H9 (cell line): ENCODE data around the gene PPP2R3A. TPM values are rescaled to one million over a fixed set of nuclear protein-coding genes. Genes with fewer than 3 reads are reported as not detected.
A peak's percentile ranks its signal among the peaks of the same experiment; 100 is the strongest.

ENCODE experiments used
- DNase-seq: peaks from one replicate; pipeline ENCODE4 v3.0.0-alpha.2; 2017
- H2AFZ ChIP-seq: one replicate; pipeline ENCODE4 v1.6.1; 2013; ENCODE audit warnings: mild to moderate bottlenecking, low read length, control low read depth, moderate library complexity
- H2AK5ac ChIP-seq: 2 replicates; pipeline ENCODE4 v1.6.1; 2013; ENCODE audit warnings: low read length, control low read depth, mixed read lengths; ENCODE audit not compliant: insufficient read length
- H2BK120ac ChIP-seq: one replicate; pipeline ENCODE4 v1.6.1; 2013; ENCODE audit warnings: low read depth, mild to moderate bottlenecking, low read length, control low read depth, inconsistent platforms; ENCODE audit not compliant: poor library complexity, severe bottlenecking
- H2BK12ac ChIP-seq: 2 replicates; pipeline ENCODE4 v1.6.1; 2013; ENCODE audit warnings: low read length, control low read depth, mixed read lengths, low read depth; ENCODE audit not compliant: insufficient read length
- H2BK15ac ChIP-seq: 2 replicates; pipeline ENCODE4 v1.6.1; 2013; ENCODE audit warnings: low read depth, low read length, control low read depth
- H2BK20ac ChIP-seq: one replicate; pipeline ENCODE4 v1.6.1; 2013; ENCODE audit warnings: low read depth, mild to moderate bottlenecking, low read length, control low read depth, inconsistent platforms; ENCODE audit not compliant: poor library complexity, severe bottlenecking
- H2BK5ac ChIP-seq: 2 replicates; pipeline ENCODE4 v1.6.1; 2013; ENCODE audit warnings: low read length, control low read depth, mixed read lengths; ENCODE audit not compliant: insufficient read length
- H3K14ac ChIP-seq: 2 replicates; pipeline ENCODE4 v1.6.1; 2013; ENCODE audit warnings: low read length, control low read depth; ENCODE audit not compliant: insufficient read depth
- H3K18ac ChIP-seq: 2 replicates; pipeline ENCODE4 v1.6.1; 2013; ENCODE audit warnings: low read depth, mild to moderate bottlenecking, mixed read lengths, low read length, control low read depth; ENCODE audit not compliant: insufficient read length
- H3K23ac ChIP-seq: 2 replicates; pipeline ENCODE4 v1.6.1; 2013; ENCODE audit warnings: low read length, control low read depth, mixed read lengths, low read depth; ENCODE audit not compliant: insufficient read length
- H3K23me2 ChIP-seq: 2 replicates; pipeline ENCODE4 v1.6.1; 2013; ENCODE audit warnings: low read depth, mild to moderate bottlenecking, mixed read lengths, low read length, control low read depth; ENCODE audit not compliant: insufficient read length, poor library complexity, severe bottlenecking
- H3K27ac ChIP-seq: 2 replicates; pipeline ENCODE4 v1.5.1; 2013; ENCODE audit warnings: low read length, control low read depth, mixed read lengths, low read depth; ENCODE audit not compliant: insufficient read length
- H3K27me3 ChIP-seq: 2 replicates; pipeline ENCODE4 v1.6.1; 2013; ENCODE audit warnings: low read length, control low read depth, inconsistent platforms; ENCODE audit not compliant: insufficient read depth
- H3K4ac ChIP-seq: 2 replicates; pipeline ENCODE4 v1.6.1; 2013; ENCODE audit warnings: low read depth, mild to moderate bottlenecking, control low read depth, inconsistent platforms, low read length, moderate library complexity
- H3K4me1 ChIP-seq: 2 replicates; pipeline ENCODE4 v1.6.1; 2013; ENCODE audit warnings: low read length, control low read depth, inconsistent platforms; ENCODE audit not compliant: insufficient read depth
- H3K4me2 ChIP-seq: 2 replicates; pipeline ENCODE4 v1.6.1; 2013; ENCODE audit warnings: low read length, control low read depth, mixed read lengths; ENCODE audit not compliant: insufficient read length, insufficient read depth
- H3K56ac ChIP-seq: 2 replicates; pipeline ENCODE4 v1.6.1; 2013; ENCODE audit warnings: low read depth, mild to moderate bottlenecking, mixed read lengths, low read length, control low read depth; ENCODE audit not compliant: insufficient read length
- H3K79me1 ChIP-seq: 2 replicates; pipeline ENCODE4 v1.6.1; 2013; ENCODE audit warnings: low read depth, mild to moderate bottlenecking, moderate library complexity, low read length, control low read depth, inconsistent platforms; ENCODE audit not compliant: insufficient read depth, poor library complexity, severe bottlenecking
- H3K79me2 ChIP-seq: 2 replicates; pipeline ENCODE4 v1.6.1; 2013; ENCODE audit warnings: low read length, control low read depth, inconsistent platforms; ENCODE audit not compliant: insufficient read depth
- H3K9ac ChIP-seq: 2 replicates; pipeline ENCODE4 v1.6.1; 2013; ENCODE audit warnings: low read length, control low read depth, mixed read lengths; ENCODE audit not compliant: insufficient read length; ENCODE audit errors: extremely low read depth
- H3K9me3 ChIP-seq: one replicate; pipeline ENCODE4 v1.6.1; 2013; ENCODE audit warnings: low read depth, low read length, inconsistent platforms; ENCODE audit not compliant: control insufficient read depth
- H3T11ph ChIP-seq: one replicate; pipeline ENCODE4 v1.6.1; 2013; ENCODE audit warnings: mild to moderate bottlenecking, low read length, control low read depth, inconsistent platforms
- H4K20me1 ChIP-seq: one replicate; pipeline ENCODE4 v1.6.1; 2013; ENCODE audit not compliant: control insufficient read depth, insufficient read length, insufficient read depth
- H4K5ac ChIP-seq: 2 replicates; pipeline ENCODE4 v1.6.1; 2013; ENCODE audit warnings: low read depth, mild to moderate bottlenecking, mixed read lengths, low read length, control low read depth; ENCODE audit not compliant: insufficient read length
- H4K8ac ChIP-seq: replicated peaks from 2 replicates; pipeline ENCODE4 v1.6.1; 2013; ENCODE audit warnings: low read length, control low read depth, mixed read lengths, low read depth; ENCODE audit not compliant: insufficient read length
- H4K91ac ChIP-seq: 2 replicates; pipeline ENCODE4 v1.6.1; 2013; ENCODE audit warnings: low read depth, mild to moderate bottlenecking, moderate library complexity, mixed read lengths, low read length, control low read depth; ENCODE audit not compliant: insufficient read length
- H3K27ac Mint-ChIP-seq, 3 experiments: 2 replicates in 2 of 3; 3 replicates in 1 of 3; pipeline ENCODE4 v1.8.0; 2020 to 2021; ENCODE audit warnings: mixed read lengths in 3 of 3, mild to moderate bottlenecking in 1 of 3, moderate library complexity in 1 of 3
- H3K27me3 Mint-ChIP-seq: 2 replicates; pipeline ENCODE4 v1.8.0; 2021; ENCODE audit warnings: low read depth, mild to moderate bottlenecking, moderate library complexity, mixed read lengths
- H3K36me3 Mint-ChIP-seq, 3 experiments: 2 replicates in 2 of 3; 3 replicates in 1 of 3; pipeline ENCODE4 v1.8.0; 2020 to 2021; ENCODE audit warnings: low read depth in 3 of 3, mixed read lengths in 3 of 3; ENCODE audit not compliant: insufficient read depth in 1 of 3
- H3K4me1 Mint-ChIP-seq, 2 experiments: 2 replicates each; pipeline ENCODE4 v1.8.0; 2020; ENCODE audit warnings: mixed read lengths in 2 of 2
- H3K4me3 Mint-ChIP-seq, 2 experiments: 2 replicates in 1 of 2; 3 replicates in 1 of 2; pipeline ENCODE4 v1.8.0; 2020 to 2021; ENCODE audit warnings: mild to moderate bottlenecking in 2 of 2, mixed read lengths in 2 of 2, moderate library complexity in 1 of 2
- H3K9me3 Mint-ChIP-seq, 2 experiments: 2 replicates in 1 of 2; 3 replicates in 1 of 2; pipeline ENCODE4 v1.8.0; 2020; ENCODE audit warnings: mild to moderate bottlenecking in 2 of 2, mixed read lengths in 2 of 2, moderate library complexity in 1 of 2
- CTCF ChIP-seq: fragments of 200-600 bp; sonication (generic); conservative IDR thresholded peaks from 3 replicates; pipeline ENCODE4 v1.8.0; 2021; ENCODE audit warnings: antibody characterized with exemption, mild to moderate bottlenecking
- WGBS: extraction: QIAGEN DNeasy Blood & Tissue Kit; methylation state at CpG from one replicate; pipeline ENCODE4 v1.1.7; 2013; ENCODE audit warnings: missing lambda C conversion rate, low lambda C conversion rate, mixed read lengths; ENCODE audit not compliant: insufficient read length; ENCODE audit errors: extremely low coverage; 5-methylcytosine and 5-hydroxymethylcytosine counted together
- total RNA-seq: library from RNA; stranded (reverse); gene quantifications from 2 replicates; pipeline ENCODE4 v1.2.1, GENCODE V29; 2021

The PPP2R3A gene
- total RNA-seq, 1 experiment from 2014 or later, result 12.4 TPM

- Mint-ChIP-seq H3K36me3 (peaks cover 0 to 6% (median 3%) of the 10 kb centered on the region in 3 experiments; a peak in 6 of 7 replicates), H3K27me3 (no peaks in the 10 kb centered on the region), H3K9me3 (no peaks in the 10 kb centered on the region), H3K27ac (peak overlapping the region in 1 of 3 experiments; percentile 15; a peak in 1 of 7 replicates), H3K4me3 (no peak overlapping the region), H3K4me1 (no peaks in the 10 kb centered on the region)
- H2AK5ac ChIP-seq, result no peak overlapping the region
- H2AFZ ChIP-seq, result no peak overlapping the region
- WGBS, result no CpG with 5 or more reads among the region's 4 CpGs
- H4K91ac ChIP-seq, result no peak overlapping the region
- no peak overlapping the region for H3K23ac ChIP-seq
- no peak overlapping the region for H2BK5ac ChIP-seq
- H3K79me2 ChIP-seq, result no peaks in the 10 kb centered on the region
- no peaks in the 10 kb centered on the region for H3K9me3 ChIP-seq
- H3K79me1 ChIP-seq, result no peaks in the 10 kb centered on the region
- H2BK120ac ChIP-seq, result no peak overlapping the region
- H4K8ac ChIP-seq, result no peak overlapping the region
- H3K4ac ChIP-seq, result no peak overlapping the region
- no peaks in the 10 kb centered on the region for H3K27me3 ChIP-seq
- H3K9ac ChIP-seq, result no peak overlapping the region
- H4K20me1 ChIP-seq, result no peaks in the 10 kb centered on the region
- H3K14ac ChIP-seq, result no peak overlapping the region
- H3K27ac ChIP-seq, result no peak overlapping the region
- H4K5ac ChIP-seq, result no peak overlapping the region
- no peaks in the 10 kb centered on the region for H3K23me2 ChIP-seq
- no peak overlapping the region for H2BK12ac ChIP-seq
- no peak for DNase-seq
- no peaks in the 10 kb centered on the region for H3K4me1 ChIP-seq
- no peak overlapping the region for H3K18ac ChIP-seq
- no peak for TF ChIP-seq CTCF
- no peak overlapping the region for H3K56ac ChIP-seq
- no peak overlapping the region for H2BK15ac ChIP-seq
- H3K4me2 ChIP-seq, result no peak overlapping the region
- H3T11ph ChIP-seq, result no peak overlapping the region
- no peak overlapping the region for H2BK20ac ChIP-seq
Measured at GRCh38 chr3:136105044-136105443, 139.5 kb downstream of the PPP2R3A start.
